Right atrium auricular region (tissue), 2 donors: ENCODE measurements around the gene CPSF3. TPM values are rescaled to one million over a fixed set of nuclear protein-coding genes. Genes with fewer than 3 reads are reported as not detected.

ENCODE experiments used
- DNase-seq: peaks from one replicate; pipeline ENCODE4 v3.0.0-alpha.2; 2019; ENCODE audit warnings: low spot score
- H3K27ac ChIP-seq, 2 donors: fragments of 200-600 bp; sonication (generic); 1 replicate in 1 of 2; 2 replicates in 1 of 2; pipeline ENCODE4 v1.5.1; 2016 to 2019
- H3K27me3 ChIP-seq, 2 donors: fragments of 200-600 bp; sonication (generic); one replicate each; pipeline versions ENCODE4 v1.5.1 to v1.6.0; 2017 to 2019
- H3K36me3 ChIP-seq: fragments of 200-600 bp; sonication (generic); one replicate; pipeline ENCODE4 v1.5.1; 2016
- H3K4me1 ChIP-seq, 2 donors: fragments of 200-600 bp; sonication (generic); one replicate each; pipeline versions ENCODE4 v1.5.1 to v1.6.0; 2017 to 2019
- H3K4me3 ChIP-seq, 2 donors: fragments of 200-600 bp; sonication (generic); 1 replicate in 1 of 2; 2 replicates in 1 of 2; pipeline ENCODE4 v1.5.1; 2017 to 2019; ENCODE audit warnings: mild to moderate bottlenecking in 1 of 2, moderate library complexity in 1 of 2
- H3K9me3 ChIP-seq, 2 donors: fragments of 200-600 bp; sonication (generic); one replicate each; pipeline ENCODE4 v1.5.1; 2019
- total RNA-seq, 2 donors: library from RNA; depleted of rRNA; stranded (reverse); fragments of >200 nt; gene quantifications; one replicate each; pipeline ENCODE4 v1.1.0, GENCODE V29; 2016
- TF ChIP-seq, protein P1 (sequence below), 2 donors: fragments of 200-600 bp; sonication (generic); IDR thresholded peaks; one replicate each; pipeline ENCODE4 v1.5.1; 2019; ENCODE audit warnings: antibody characterized with exemption in 2 of 2

Gene CPSF3
- 10 to 100 TPM; 13.7 to 13.9 TPM for total RNA-seq

DNA sequence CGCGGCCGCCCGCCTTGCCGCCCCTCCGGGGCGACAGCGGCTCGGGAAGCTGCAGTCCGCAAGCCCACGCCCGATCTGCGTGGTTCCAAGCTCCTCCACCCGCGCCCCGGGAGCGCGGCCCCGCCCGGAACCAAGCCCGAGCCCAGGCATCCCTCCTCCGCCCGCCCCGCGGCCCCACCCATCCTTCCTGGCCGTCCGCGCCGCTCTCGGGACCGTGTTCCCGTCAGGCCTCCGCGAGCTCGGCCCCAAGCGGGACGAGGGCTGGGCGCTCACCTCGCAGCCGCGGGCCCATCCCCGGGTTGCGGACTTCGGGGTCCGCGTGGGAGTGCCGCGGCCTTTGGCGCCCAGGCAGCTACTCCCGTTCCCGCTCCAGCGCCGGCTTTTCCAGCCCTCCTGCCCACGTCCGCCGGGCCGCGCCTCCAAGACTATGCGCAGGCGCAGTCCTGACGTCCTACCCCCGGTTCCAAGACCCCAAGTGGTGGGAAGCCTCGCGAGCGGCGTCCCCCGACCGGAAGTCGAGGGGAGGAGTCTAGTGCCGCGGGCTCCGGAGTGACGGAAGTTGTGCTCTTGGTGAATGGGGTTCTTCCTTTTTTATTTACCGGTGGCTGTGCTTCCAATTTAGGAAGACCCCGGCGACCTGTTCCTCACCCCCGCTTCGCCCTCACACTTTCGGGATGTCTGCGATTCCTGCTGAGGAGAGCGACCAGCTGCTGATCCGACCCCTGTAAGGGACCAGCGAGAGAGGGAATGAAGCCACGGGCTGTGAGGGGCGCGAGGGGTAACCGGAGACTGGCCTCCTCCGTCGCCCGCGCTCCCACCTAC, at the start of gene CPSF3, which contains the start of gene ITGB1BP1:
TSS of gene CPSF3 (plus strand) at position 555 of the 822 bp plus-strand sequence. CDS start at position 675, 120 bp downstream.
TSS of gene ITGB1BP1 (minus strand) at position 429 of the 822 bp plus-strand sequence. CDS start 4,831 bp downstream, outside the sequence.
- H3K9me3 ChIP-seq, result no peaks in the 10 kb centered on the region
- H3K27ac ChIP-seq, result peak within 1 kb of the TSS; percentile 89 to 96
- no peaks in the 10 kb centered on the region for H3K36me3 ChIP-seq
- H3K27me3 ChIP-seq, result no peaks in the 10 kb centered on the region
- H3K4me1 ChIP-seq, result peaks cover 0 to 45% of the 10 kb centered on the region in 2 donors
- peak within 1 kb of the TSS; percentile 72 to 80 for H3K4me3 ChIP-seq
- TF ChIP-seq, protein P1, sequence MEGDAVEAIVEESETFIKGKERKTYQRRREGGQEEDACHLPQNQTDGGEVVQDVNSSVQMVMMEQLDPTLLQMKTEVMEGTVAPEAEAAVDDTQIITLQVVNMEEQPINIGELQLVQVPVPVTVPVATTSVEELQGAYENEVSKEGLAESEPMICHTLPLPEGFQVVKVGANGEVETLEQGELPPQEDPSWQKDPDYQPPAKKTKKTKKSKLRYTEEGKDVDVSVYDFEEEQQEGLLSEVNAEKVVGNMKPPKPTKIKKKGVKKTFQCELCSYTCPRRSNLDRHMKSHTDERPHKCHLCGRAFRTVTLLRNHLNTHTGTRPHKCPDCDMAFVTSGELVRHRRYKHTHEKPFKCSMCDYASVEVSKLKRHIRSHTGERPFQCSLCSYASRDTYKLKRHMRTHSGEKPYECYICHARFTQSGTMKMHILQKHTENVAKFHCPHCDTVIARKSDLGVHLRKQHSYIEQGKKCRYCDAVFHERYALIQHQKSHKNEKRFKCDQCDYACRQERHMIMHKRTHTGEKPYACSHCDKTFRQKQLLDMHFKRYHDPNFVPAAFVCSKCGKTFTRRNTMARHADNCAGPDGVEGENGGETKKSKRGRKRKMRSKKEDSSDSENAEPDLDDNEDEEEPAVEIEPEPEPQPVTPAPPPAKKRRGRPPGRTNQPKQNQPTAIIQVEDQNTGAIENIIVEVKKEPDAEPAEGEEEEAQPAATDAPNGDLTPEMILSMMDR (IDR thresholded peaks at IDR 0.05), result no peak
- peak; percentile 97 for DNase-seq

DNA sequence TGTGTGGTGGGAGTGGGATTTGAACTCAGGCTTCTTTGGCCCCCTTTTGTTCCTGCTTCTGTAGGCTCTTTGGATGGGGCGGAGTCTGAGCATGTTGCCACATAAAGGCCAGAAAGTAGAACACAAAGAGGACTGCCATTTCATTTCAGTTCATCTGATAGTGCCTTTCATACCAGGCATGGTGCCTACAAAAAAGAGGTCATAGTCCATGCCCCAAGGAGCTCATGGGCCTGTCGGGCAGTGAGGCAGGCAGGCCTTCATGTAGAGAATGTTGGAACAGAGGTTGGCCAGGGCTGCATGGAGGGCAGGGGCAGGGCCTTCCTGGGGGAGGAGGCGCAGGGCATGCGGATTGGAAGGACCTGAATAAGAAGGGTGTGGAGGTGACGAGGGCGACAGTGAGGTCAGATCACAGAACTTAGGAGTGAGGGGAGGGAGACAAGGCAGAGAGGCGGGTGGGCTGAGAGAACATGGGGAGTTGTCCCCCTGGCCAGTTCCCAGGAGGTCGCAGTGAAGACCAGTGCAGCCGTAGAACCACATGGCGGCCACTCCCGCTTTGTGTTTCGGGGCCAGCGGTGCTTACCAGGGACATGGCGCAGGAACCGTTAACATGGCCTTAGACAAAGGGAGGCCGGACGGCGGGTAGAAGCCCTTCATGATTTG, 49.3 kb upstream of the CPSF3 start:
- H3K4me3 ChIP-seq, result no peak overlapping the region
- peaks cover 0 to 19% of the 10 kb centered on the region in 2 donors for H3K4me1 ChIP-seq
- TF ChIP-seq, protein P1 (IDR thresholded peaks at IDR 0.05), result no peak
- no peak overlapping the region for H3K27ac ChIP-seq
- H3K27me3 ChIP-seq, result no peaks in the 10 kb centered on the region
- H3K9me3 ChIP-seq, result no peaks in the 10 kb centered on the region
- DNase-seq, result no peak
- peaks cover 39% of the 10 kb centered on the region for H3K36me3 ChIP-seq

DNA sequence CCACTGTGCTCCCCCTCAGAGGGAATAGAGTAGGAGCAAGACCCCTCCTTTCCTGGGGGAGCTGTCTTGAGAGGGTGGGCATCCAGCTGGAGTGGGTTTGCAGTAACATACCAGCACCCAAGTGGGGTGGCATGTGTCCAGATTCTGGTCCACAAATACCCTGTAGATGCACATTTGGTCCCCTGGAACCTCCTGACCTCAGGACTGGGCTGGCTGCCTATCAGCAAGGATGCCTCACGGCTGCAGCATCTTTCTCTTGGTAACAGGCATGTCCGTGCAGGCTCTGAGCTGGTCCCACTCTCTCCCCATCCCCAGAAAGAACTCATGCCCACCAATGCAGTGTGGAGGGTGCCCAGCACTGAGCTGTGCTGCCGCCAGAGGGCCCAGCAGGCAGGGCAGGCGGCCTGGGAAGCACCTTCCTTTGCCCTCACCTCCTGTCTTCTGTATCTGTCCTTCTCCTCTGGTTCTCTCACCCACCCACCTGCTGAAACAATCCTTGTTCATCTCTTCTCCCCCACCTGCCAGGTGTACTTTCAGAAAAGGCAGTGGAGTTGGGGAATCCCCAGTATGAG, 47.5 kb upstream of the CPSF3 start:
- peaks cover 0 to 28% of the 10 kb centered on the region in 2 donors for H3K4me1 ChIP-seq
- no peak overlapping the region for H3K27ac ChIP-seq
- H3K9me3 ChIP-seq, result no peaks in the 10 kb centered on the region
- H3K4me3 ChIP-seq, result no peak overlapping the region
- H3K36me3 ChIP-seq, result peaks cover 26% of the 10 kb centered on the region
- TF ChIP-seq, protein P1 (IDR thresholded peaks at IDR 0.05), result no peak
- no peak for DNase-seq
- no peaks in the 10 kb centered on the region for H3K27me3 ChIP-seq

DNA sequence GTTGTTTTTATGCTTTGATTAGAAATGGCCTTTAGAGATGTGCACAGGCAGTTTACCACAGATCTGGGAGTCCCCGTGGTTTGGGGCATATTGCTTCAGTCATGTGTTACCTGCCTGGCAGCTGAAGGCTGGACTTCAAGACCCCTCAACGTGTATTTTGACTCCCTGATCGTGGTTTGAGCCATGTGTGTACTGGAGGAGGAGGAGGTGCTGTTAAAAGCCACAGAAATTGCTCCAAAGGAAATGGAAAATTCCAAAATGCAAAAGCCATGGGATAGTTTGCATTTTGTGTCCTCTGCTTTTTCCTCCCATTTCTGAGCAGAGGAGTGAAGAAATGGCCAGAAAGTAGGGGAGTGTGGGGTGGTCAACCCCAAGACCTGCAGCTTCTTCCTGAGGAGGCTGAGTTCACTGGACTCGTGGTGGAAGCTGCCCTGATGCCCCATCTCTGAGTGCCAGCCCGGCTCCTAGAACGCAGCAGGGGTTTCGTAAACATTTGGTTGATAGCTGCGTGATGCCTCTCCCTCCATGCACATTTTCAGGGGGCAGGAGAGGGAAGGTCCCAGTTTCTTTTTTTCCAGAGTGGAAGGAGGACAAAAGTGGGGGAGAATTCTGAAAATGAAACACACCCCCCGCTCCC, 45.9 kb upstream of the CPSF3 start:
- H3K27me3 ChIP-seq, result no peaks in the 10 kb centered on the region
- H3K27ac ChIP-seq, result peak overlapping the region; percentile 59 to 75
- TF ChIP-seq, protein P1 (IDR thresholded peaks at IDR 0.05), result no peak
- H3K9me3 ChIP-seq, result no peaks in the 10 kb centered on the region
- H3K4me1 ChIP-seq, result peaks cover 0 to 33% of the 10 kb centered on the region in 2 donors
- H3K4me3 ChIP-seq, result no peak overlapping the region
- DNase-seq, result no peak
- peaks cover 10% of the 10 kb centered on the region for H3K36me3 ChIP-seq
